MCF 10A (cell line): Measurements from ENCODE around the gene ATP6V0E2. TPM values are rescaled to one million over a fixed set of nuclear protein-coding genes. Genes with fewer than 3 reads are reported as not detected.

Source experiments
- Bru-seq: library from RNA; stranded (reverse); fragments of 400-500 nt; gene quantifications from one replicate; lab custom pipeline; 2021; lab: Mats Ljungman, UMichigan
- BruChase-seq, 2 experiments: library from RNA; stranded (reverse); fragments of 400-500 nt; gene quantifications; one replicate each; lab custom pipeline; 2021; lab: Mats Ljungman, UMichigan
- BruUV-seq: library from RNA; stranded (reverse); fragments of 400-500 nt; replicated peaks from 2 replicates; lab custom pipeline; 2021; lab: Mats Ljungman, UMichigan
- CTCF ChIA-PET: fragments of 300-600 bp; sonication (Branson Sonifier 250); formaldehyde crosslinking; extraction: SDS; loops from one replicate; lab custom pipeline; 2021; ENCODE audit warnings: antibody characterized with exemption, inconsistent platforms; lab: Yijun Ruan, JAX
- POLR2A ChIA-PET: fragments of 300-600, 350-650 bp; sonication (Branson Sonifier 250); formaldehyde crosslinking; extraction: SDS; loops from one replicate; lab custom pipeline; 2020; ENCODE audit warnings: antibody characterized with exemption, inconsistent platforms; lab: Yijun Ruan, JAX
- DNase-seq: peaks from one replicate; pipeline ENCODE4 v3.0.0-alpha.2; 2018; ENCODE audit not compliant: unreplicated experiment
- H3K27ac Mint-ChIP-seq: one replicate; pipeline ENCODE4 v1.8.0; 2022; ENCODE audit warnings: mild to moderate bottlenecking, low read depth, mixed read lengths; ENCODE audit not compliant: unreplicated experiment
- H3K27me3 Mint-ChIP-seq: one replicate; pipeline ENCODE4 v1.8.0; 2022; ENCODE audit warnings: mixed read lengths; ENCODE audit not compliant: insufficient read depth, unreplicated experiment
- H3K36me3 Mint-ChIP-seq: one replicate; pipeline ENCODE4 v1.8.0; 2022; ENCODE audit warnings: mild to moderate bottlenecking, moderate library complexity, mixed read lengths; ENCODE audit not compliant: insufficient read depth, unreplicated experiment
- H3K4me1 Mint-ChIP-seq: one replicate; pipeline ENCODE4 v1.8.0; 2022; ENCODE audit warnings: mixed read lengths; ENCODE audit not compliant: insufficient read depth, unreplicated experiment
- H3K4me3 Mint-ChIP-seq: one replicate; pipeline ENCODE4 v1.8.0; 2022; ENCODE audit warnings: mild to moderate bottlenecking, moderate library complexity, mixed read lengths; ENCODE audit not compliant: unreplicated experiment
- H3K9me3 Mint-ChIP-seq: one replicate; pipeline ENCODE4 v1.8.0; 2022; ENCODE audit warnings: mixed read lengths; ENCODE audit not compliant: unreplicated experiment
- intact Hi-C: fragments of 100-400 bp; cut with micrococcal nuclease; formaldehyde crosslinking; loops from 2 replicates; pipeline ENCODE4 v1.14.1; 2022
- long read RNA-seq: library from polyadenylated mRNA; stranded (forward); transcript quantifications from one replicate; pipeline ENCODE4 v2.0.0, GENCODE V29; 2022
- total RNA-seq: library from RNA; stranded (reverse); gene quantifications from 2 replicates; pipeline ENCODE4 v1.2.3, GENCODE V29; 2022
- TF ChIP-seq, protein P1 (sequence below): fragments of 200-600 bp; IDR thresholded peaks from one replicate; pipeline ENCODE4 v1.8.0; 2022; ENCODE audit warnings: antibody characterized with exemption, mild to moderate bottlenecking; ENCODE audit not compliant: unreplicated experiment

ATP6V0E2 gene
- total RNA-seq (8.6 and 8.9 TPM in 2 replicates), Bru-seq, nascent RNA (percentile 35 among the genes with signal in this experiment), BruChase-seq, experiment 1, labeled RNA remaining after a 6-hour chase (percentile 52 among the genes with signal in this experiment), BruChase-seq, experiment 2, labeled RNA remaining after a 2-hour chase (percentile 37 among the genes with signal in this experiment)
- long read RNA-seq, transcript ATP6V0E2-203 (4 exons, 2,722 nt) = major isoform, 13 of 14 reads
- long read RNA-seq, partial matches to known transcripts = 0 of 14 reads
- long read RNA-seq, other reads (novel, unspliced or antisense) = 0 of 14 reads

DNA sequence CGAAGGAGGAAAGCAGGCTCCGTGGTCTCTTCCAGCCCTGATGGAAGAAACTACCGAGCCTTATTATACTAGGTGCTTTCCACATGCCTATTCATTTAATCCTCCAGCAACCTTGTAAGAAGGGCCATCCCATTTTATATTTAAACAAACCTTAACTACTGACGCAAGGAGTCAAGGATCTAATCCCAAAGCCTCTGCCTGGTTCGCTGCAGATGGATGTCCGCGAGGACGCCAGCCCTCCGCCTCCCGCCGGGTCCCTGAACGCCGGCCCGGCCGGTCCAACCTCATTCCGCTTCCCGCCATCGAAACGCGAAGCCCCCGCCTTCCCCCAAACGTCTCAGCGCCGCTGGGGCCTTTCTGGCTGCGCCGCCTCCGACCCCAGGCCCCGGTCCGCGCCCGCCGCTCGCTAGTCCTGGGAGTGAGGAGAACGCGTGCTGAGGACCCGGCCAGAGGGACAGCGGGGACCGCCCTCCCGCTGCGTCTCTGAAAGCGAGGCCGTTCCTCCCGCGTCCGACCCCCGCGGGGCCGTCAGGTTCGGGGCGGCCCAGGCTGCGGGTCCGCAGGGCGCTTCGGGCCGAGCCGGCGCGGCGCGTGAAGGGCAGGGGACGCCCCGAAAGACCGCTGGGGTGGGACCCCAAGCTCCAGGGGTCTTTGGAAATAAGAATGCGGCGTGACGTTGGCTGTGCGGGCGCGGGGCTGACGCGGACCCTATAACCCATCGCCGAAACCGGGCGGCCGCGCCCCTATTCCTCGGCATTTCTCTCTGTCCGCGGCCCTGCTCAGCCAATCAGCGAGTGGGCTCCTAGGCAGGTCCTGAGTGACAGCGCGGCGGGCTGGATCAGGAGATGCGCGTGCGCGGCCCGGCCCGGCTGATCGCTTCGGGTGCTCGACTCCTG, at the start of gene ATP6V0E2:
TSS of gene ATP6V0E2 (plus strand) at position 896 of the 896 bp plus-strand sequence. CDS start 97 bp downstream, outside the sequence.
- peaks cover 6% of the 10 kb centered on the region for H3K4me1 Mint-ChIP-seq
- intact Hi-C loops = loop anchor here (2.0 kb wide), 1 partner anchor 35 kb away; the partner anchor contains the start of gene ZNF862
- peak; percentile 92 for DNase-seq
- H3K36me3 Mint-ChIP-seq = peaks cover 10% of the 10 kb centered on the region
- H3K9me3 Mint-ChIP-seq = no peaks in the 10 kb centered on the region
- peak within 1 kb of the TSS; percentile 79 for H3K4me3 Mint-ChIP-seq
- ChIA-PET CTCF (interaction anchor here (2.4 kb wide), 1 partner anchor 11 kb away, joined by 9 read pairs; no protein-coding TSS in a partner anchor), POLR2A (interaction anchor here (0.9 kb wide), 1 partner anchor 99 kb away, joined by 3 read pairs; no protein-coding TSS in a partner anchor)
- H3K27ac Mint-ChIP-seq = peak within 1 kb of the TSS; percentile 22
- TF ChIP-seq, protein P1, sequence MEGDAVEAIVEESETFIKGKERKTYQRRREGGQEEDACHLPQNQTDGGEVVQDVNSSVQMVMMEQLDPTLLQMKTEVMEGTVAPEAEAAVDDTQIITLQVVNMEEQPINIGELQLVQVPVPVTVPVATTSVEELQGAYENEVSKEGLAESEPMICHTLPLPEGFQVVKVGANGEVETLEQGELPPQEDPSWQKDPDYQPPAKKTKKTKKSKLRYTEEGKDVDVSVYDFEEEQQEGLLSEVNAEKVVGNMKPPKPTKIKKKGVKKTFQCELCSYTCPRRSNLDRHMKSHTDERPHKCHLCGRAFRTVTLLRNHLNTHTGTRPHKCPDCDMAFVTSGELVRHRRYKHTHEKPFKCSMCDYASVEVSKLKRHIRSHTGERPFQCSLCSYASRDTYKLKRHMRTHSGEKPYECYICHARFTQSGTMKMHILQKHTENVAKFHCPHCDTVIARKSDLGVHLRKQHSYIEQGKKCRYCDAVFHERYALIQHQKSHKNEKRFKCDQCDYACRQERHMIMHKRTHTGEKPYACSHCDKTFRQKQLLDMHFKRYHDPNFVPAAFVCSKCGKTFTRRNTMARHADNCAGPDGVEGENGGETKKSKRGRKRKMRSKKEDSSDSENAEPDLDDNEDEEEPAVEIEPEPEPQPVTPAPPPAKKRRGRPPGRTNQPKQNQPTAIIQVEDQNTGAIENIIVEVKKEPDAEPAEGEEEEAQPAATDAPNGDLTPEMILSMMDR = no peak
- no peaks in the 10 kb centered on the region for H3K27me3 Mint-ChIP-seq
- BruUV-seq = TSS peak; percentile 53

DNA sequence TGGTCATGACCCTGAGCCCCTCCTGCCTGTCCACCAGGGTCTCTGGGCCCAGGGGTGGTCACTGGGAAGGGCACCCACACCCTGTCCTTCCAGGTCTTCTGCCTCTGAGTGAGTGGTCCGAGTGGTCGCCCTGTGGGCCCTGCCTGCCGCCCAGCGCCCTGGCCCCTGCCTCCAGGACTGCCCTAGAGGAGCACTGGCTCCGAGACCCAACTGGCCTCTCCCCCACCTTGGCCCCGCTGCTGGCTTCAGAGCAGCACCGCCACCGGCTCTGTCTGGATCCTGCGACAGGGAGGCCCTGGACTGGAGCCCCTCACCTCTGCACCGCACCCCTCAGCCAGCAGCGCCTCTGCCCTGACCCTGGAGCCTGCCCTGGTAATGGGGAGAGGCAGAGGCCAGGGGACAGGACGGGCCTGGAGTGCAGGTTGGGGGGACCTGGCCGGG, 49.4 kb upstream of the ATP6V0E2 start:
- Mint-ChIP-seq H3K4me3 (no peak overlapping the region), H3K27me3 (no peaks in the 10 kb centered on the region), H3K9me3 (no peaks in the 10 kb centered on the region), H3K36me3 (no peaks in the 10 kb centered on the region), H3K4me1 (no peaks in the 10 kb centered on the region), H3K27ac (no peak overlapping the region)
- intact Hi-C loops = no loop called here
- no peak for DNase-seq
- no TSS peak for BruUV-seq
- TF ChIP-seq, protein P1 = no peak
- CTCF ChIA-PET = interaction anchor here (0.6 to 1.2 kb wide), 3 partner anchors 11 to 1051 kb away, joined by 3 read pairs; no protein-coding TSS in a partner anchor
- POLR2A ChIA-PET = no interaction called here

DNA sequence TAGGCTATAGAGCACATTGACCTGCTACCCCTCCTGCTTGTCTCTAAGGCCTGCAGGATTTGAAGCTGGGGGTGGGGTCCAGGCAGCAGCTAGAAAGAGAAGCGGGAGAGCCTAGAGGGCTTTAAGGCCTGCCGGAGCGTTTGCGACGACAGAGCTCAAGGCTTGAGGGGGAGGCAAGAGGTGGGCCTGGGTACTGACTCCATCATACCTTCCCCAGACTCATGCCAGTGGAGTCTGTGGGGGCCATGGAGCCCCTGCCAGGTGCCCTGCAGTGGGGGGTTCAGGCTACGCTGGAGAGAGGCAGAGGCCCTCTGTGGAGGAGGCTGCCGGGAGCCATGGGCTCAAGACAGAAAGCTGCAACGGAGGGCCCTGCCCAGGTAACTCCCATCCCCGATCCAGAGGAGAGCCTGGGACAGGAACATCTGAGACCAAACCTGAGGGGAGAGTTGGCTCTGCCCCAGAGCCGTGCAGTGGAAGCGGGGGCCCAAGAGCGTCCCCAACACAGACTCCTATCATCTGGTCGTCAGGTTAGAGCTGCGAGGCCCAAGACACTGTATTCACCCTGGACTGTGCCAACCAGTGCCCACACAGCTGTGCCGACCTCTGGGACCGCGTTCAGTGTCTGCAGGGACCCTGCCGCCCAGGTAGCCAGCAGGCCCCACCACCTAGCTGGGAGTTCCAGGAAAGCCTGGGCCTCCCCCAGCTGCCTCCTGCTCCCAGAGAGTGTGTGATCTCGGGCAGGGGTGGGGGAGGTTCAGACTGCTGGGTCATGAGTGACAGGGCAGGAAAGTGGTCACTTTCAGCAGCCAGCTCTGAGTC, 48.8 kb upstream of the ATP6V0E2 start:
- no peaks in the 10 kb centered on the region for H3K9me3 Mint-ChIP-seq
- CTCF ChIA-PET = interaction anchor here (1.2 kb wide), 2 partner anchors 11 to 14 kb away, joined by 3 read pairs; no protein-coding TSS in a partner anchor
- no TSS peak for BruUV-seq
- no peaks in the 10 kb centered on the region for H3K4me1 Mint-ChIP-seq
- no peaks in the 10 kb centered on the region for H3K36me3 Mint-ChIP-seq
- no peak overlapping the region for H3K4me3 Mint-ChIP-seq
- H3K27ac Mint-ChIP-seq = no peak overlapping the region
- no peak for DNase-seq
- intact Hi-C loops = no loop called here
- no peaks in the 10 kb centered on the region for H3K27me3 Mint-ChIP-seq
- POLR2A ChIA-PET = no interaction called here
- TF ChIP-seq, protein P1 = no peak
